Measurements from ENCODE around the gene SLAMF9.

Gene SLAMF9

GRCh38 chr1:159953536-159954515 is at the start of gene SLAMF9:
Gene SLAMF9, minus strand, starts transcription at chr1:159954237. Its CDS starts 100 bp downstream, at chr1:159954137.
- no peaks in the 10 kb centered on the region for H3K79me2 ChIP-seq (ENCODE audit: control insufficient read depth, low read length)
- H3K27me3 ChIP-seq (ENCODE audit: control insufficient read depth, low read length) = peaks cover 18% of the 10 kb centered on the region
- no peaks in the 10 kb centered on the region for H3K4me1 ChIP-seq (ENCODE audit: control insufficient read depth, low read length)
- no peak for TF ChIP-seq CTCF (IDR thresholded peaks at IDR 0.05; ENCODE audit: low read depth, low read length, poor library complexity, severe bottlenecking)
- no peaks in the 10 kb centered on the region for H3K9me3 ChIP-seq (ENCODE audit: control insufficient read depth, insufficient read depth, low read length)
- no peaks in the 10 kb centered on the region for H3K9me2 ChIP-seq (replicated peaks; ENCODE audit: control insufficient read depth, low read length)
- H3K4me3 ChIP-seq (ENCODE audit: low read length) = no peak within 1 kb of the TSS
- H4K20me1 ChIP-seq (ENCODE audit: control insufficient read depth, insufficient read depth, low read depth, low read length) = no peaks in the 10 kb centered on the region
- H3K27ac ChIP-seq (ENCODE audit: low read depth, low read length) = no peak within 1 kb of the TSS
- no peaks in the 10 kb centered on the region for H3F3A ChIP-seq (ENCODE audit: control insufficient read depth, insufficient read depth)
- H3K36me3 ChIP-seq (ENCODE audit: control insufficient read depth, low read length) = no peaks in the 10 kb centered on the region
- H3K4me2 ChIP-seq (ENCODE audit: low read length) = no peak within 1 kb of the TSS

GRCh38 chr1:160001440-160001839 is 47.4 kb upstream of the SLAMF9 start:
- Histone ChIP-seq H3K4me2 (ENCODE audit: low read length) (no peak overlapping the region), H4K20me1 (ENCODE audit: control insufficient read depth, insufficient read depth, low read depth, low read length) (no peaks in the 10 kb centered on the region), H3K9me3 (ENCODE audit: control insufficient read depth, insufficient read depth, low read length) (no peaks in the 10 kb centered on the region), H3K4me3 (ENCODE audit: low read length) (no peak overlapping the region), H3F3A (ENCODE audit: control insufficient read depth, insufficient read depth) (no peaks in the 10 kb centered on the region), H3K27ac (ENCODE audit: low read depth, low read length) (no peak overlapping the region), H3K36me3 (ENCODE audit: control insufficient read depth, low read length) (no peaks in the 10 kb centered on the region), H3K4me1 (ENCODE audit: control insufficient read depth, low read length) (no peaks in the 10 kb centered on the region), H3K9me2 (replicated peaks; ENCODE audit: control insufficient read depth, low read length) (no peaks in the 10 kb centered on the region), H3K79me2 (ENCODE audit: control insufficient read depth, low read length) (no peaks in the 10 kb centered on the region), H3K27me3 (ENCODE audit: control insufficient read depth, low read length) (peaks cover 25% of the 10 kb centered on the region)
- TF ChIP-seq CTCF (IDR thresholded peaks at IDR 0.05; ENCODE audit: low read depth, low read length, poor library complexity, severe bottlenecking) (no peak), EZH2phosphoT487 (IDR thresholded peaks at IDR 0.05; ENCODE audit: borderline replicate concordance, low read length) (no peak)

- no peak overlapping the region for H3K4me3 ChIP-seq (ENCODE audit: low read length)
- no peak overlapping the region for H3K27ac ChIP-seq (ENCODE audit: low read depth, low read length)
- H4K20me1 ChIP-seq (ENCODE audit: control insufficient read depth, insufficient read depth, low read depth, low read length) = no peaks in the 10 kb centered on the region
- H3K9me2 ChIP-seq (replicated peaks; ENCODE audit: control insufficient read depth, low read length) = no peaks in the 10 kb centered on the region
- H3K36me3 ChIP-seq (ENCODE audit: control insufficient read depth, low read length) = no peaks in the 10 kb centered on the region
- TF ChIP-seq EZH2phosphoT487 (IDR thresholded peaks at IDR 0.05; ENCODE audit: borderline replicate concordance, low read length) (no peak), CTCF (IDR thresholded peaks at IDR 0.05; ENCODE audit: low read depth, low read length, poor library complexity, severe bottlenecking) (no peak)
- H3K79me2 ChIP-seq (ENCODE audit: control insufficient read depth, low read length) = no peaks in the 10 kb centered on the region
- no peaks in the 10 kb centered on the region for H3K4me1 ChIP-seq (ENCODE audit: control insufficient read depth, low read length)
- no peaks in the 10 kb centered on the region for H3K9me3 ChIP-seq (ENCODE audit: control insufficient read depth, insufficient read depth, low read length)
- H3F3A ChIP-seq (ENCODE audit: control insufficient read depth, insufficient read depth) = no peaks in the 10 kb centered on the region
- H3K27me3 ChIP-seq (ENCODE audit: control insufficient read depth, low read length) = peaks cover 35% of the 10 kb centered on the region
- no peak overlapping the region for H3K4me2 ChIP-seq (ENCODE audit: low read length)
These were observed 45.2 kb upstream of the SLAMF9 start for GRCh38 chr1:159999204-159999603.

Measured in DOHH2 (cell line).